GM18505 (cell line): ENCODE data around the gene RNF223.

Source experiments
- ATAC-seq: cut with Tn5 transposase; IDR thresholded peaks from one replicate; pipeline ENCODE4 v1.9.1; 2021; ENCODE audit not compliant: unreplicated experiment
- POLR2A ChIP-seq: IDR thresholded peaks from 4 replicates; pipeline ENCODE4 v1.6.1; 2011; ENCODE audit warnings: borderline replicate concordance; ENCODE audit not compliant: insufficient read depth, insufficient read length; ENCODE audit errors: extremely low read depth

The RNF223 gene

DNA sequence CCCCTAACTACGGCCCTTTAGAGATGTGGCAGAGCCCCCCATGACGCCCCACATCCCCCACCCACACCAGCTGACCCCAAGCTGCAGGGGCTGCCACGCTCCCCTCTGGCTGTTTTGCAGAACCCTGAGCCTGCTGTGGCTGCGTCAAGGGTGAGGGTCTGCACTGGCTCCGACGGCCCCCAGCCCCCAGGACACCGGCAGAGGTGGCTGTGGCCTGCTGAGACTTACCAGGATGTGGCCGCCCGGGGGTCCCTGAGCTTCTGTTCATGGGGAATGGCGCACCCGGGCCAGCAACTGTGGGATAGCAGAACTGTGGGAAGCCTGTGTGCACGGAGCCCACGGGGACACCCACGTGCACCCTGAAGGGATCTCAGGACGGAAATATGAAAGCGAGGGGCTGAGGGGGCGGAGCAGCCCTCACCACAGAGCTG is 12.8 kb upstream of the RNF223 start:
- no peak for TF ChIP-seq POLR2A
- ATAC-seq = no peak

DNA sequence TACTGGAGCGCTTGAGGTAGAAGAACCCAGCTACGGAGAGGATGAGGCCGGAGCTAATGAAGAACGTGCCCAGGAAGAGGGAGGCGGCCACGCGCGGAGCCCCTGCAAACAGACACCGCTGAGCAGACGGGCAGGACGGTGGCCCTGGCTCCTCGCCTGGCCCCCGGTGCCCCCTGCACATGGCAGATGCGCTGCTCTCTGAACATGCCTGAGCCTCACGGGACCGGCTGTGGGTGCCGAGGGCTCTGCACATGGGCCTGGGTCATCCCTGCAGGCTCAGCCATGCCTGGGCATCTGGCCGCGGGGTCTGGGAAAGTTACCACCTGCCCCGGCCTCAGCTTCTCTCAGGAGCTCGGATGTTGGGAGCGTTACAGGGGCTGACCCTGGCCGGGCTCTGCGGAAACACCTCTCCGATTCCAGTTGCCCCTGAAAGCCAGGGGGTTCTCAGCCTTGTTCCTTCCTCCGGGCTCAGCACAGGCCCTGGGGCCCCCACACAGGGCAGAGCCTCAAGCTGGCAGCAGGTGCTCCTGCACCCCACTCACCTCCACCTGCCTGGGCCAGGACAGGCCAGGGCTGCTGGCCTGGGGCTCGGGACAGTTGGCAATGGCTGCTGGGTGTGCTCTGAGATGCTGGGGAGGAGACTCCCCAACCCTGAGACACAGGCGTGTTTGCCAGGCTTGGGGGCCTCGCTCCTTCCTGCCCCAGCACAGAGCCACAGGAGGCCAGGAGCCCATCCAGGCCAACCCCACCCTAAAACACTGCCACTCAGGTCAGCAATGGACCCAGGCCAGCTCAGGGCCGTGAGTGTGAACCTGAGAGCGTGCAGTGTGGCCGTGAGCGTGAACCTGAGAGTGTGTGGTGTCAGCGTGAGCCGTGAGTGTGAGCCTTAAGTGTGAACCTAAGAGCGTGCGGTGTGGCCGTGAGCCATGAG is 12.1 kb upstream of the RNF223 start:
- no peak for ATAC-seq
- TF ChIP-seq POLR2A = no peak

DNA sequence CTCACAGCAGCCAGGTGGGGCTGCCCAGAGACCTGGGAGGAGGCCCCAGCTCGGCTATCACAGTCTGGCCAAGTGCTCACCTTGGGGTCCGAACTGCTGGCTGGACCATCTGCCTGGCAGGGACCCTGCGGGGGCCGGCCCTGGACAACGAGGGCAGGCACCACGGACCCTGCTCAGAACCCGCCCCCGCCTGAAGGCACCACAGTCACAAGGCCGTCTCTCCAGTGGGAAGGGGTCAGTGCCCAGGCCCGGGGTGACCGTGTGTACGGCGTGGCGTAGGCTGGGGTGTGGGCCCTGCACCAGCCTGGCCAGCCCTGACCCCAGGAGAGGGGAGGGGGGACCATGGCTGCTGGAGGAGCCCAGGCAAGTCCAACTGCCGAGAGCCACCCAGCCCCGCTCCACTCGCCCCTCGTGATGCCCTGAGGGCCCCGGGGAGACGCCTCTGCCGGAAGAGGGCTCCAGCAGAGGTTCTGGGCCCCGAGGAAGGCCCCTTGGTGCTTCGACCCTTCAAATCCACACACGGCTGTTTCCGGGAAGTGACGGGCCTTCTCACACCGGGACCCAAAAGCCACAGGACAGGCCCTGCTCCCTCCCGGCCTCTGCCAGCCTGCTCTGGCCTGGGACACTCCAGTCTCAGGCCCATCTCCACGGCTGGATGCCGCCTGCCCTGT is 11.2 kb upstream of the RNF223 start:
- no peak for TF ChIP-seq POLR2A
- ATAC-seq = no peak

DNA sequence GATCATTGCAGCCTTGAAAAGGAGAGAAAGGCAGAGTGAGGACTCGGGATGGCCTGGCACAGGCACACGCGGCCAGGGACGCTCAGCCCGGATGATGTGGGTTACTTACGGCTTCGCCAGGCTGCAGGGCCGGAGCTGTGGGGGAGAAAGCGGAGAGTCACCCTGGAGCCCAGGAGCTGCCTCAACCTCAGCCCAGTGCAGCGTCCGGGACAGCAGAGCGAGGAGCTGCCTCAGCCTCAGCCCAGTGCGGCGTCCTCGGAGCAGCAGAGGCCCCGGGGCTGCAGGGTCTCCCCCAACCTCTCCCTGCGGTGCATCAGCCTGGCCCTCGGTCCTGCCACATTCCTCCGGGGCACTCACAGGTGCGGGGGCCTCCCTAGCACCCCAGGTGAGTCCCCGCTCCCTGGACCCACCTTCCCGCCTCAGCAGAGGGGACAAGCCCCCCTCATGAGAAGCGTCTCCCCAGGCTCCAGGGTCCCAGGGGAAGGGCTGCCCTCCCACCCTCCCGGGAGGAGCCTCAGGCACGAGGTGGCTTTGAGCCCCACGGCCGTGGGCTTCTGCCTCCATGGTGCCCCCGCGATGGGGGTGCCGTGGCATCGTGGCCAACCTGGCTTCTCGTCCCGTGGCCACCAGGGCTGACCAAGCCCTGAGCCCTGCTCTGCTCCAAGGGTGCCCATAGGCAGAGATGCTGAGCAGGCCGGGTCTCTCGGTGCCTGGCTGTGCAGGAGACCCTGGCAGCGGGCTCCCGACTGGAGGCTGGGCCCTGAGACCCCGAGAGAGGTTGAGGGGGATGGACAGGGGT is 10.5 kb upstream of the RNF223 start:
- TF ChIP-seq POLR2A = no peak
- ATAC-seq = no peak

DNA sequence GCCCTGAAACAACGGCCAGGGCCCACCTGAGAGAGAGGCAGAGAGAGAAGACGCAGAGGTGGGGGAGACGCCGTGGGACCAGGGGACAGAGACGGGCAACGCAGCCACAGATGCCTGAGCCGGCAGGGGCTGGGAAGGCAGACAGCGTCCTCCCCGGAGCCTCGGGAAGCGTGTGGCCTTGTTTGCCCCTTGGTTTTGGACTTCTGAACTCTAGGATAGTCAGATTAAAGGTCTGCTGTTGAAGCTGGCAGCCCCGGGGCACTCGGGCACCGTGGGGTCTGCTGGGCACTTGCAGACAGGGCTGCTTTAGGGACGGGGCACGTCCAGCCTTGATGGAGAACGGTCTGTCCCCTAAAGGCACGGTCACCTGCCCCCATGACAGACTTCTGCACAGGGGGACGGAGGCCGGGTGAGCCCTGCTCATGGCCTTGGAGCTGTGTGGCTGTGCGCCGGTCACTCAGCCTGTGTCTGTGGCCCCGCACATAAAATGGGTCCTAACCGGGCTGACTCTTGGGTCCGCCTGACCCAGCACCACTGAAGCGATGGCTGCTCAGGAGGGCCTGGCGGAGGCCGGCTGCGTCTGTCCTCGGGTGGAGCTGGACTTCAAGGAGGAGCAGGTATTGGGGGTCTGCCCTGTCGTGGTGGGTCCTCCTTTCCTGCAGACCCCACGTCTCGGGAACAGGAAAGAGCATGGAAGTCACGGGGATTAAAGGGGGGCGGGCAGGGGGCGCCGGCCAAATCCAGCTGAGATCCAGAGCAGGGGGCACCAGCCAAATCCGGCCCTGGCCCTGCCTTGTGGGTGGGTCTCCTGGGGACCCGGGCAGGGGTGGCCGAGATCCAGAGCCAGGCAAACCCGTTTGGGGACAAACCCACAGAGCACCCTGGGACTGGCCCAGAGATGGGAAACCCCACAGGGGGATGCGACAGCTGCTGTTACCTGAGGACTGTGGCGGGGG is 9.6 kb upstream of the RNF223 start:
- no peak for TF ChIP-seq POLR2A

DNA sequence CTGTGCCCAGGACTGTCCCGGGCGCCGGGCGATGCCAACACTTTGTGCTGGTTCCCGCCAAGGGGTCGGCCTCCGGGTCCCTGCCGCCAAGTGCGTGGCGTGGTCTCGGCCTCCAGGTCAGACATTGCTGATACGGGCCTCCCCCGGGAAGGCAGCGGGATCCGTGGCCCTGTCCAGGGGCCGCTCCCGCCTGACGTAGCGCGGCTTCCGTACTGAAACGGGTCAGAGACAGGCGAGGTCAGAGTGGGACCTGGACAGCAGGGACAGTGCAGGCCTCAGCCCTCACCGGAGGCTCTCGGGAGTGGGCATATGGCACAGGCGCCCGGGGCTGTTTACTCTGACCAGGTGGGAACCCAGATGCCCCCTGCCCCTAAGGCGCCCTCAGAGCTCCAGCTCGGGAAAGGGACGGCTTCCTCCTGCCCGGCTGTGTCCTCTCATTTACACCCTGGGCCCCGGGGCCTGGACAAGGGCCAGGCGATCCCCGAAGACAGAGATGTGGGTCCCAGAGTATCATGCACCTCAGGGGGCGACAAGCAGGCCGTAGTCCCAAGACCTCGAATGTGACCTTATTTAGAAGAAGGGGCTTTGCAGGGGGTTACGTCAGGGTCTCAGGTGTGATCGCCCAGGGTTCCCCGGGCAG is 8.8 kb upstream of the RNF223 start:
- no peak for ATAC-seq
- no peak for TF ChIP-seq POLR2A

More for the DNA sequence above, 9.6 kb upstream of the RNF223 start:
- ATAC-seq = no peak

DNA sequence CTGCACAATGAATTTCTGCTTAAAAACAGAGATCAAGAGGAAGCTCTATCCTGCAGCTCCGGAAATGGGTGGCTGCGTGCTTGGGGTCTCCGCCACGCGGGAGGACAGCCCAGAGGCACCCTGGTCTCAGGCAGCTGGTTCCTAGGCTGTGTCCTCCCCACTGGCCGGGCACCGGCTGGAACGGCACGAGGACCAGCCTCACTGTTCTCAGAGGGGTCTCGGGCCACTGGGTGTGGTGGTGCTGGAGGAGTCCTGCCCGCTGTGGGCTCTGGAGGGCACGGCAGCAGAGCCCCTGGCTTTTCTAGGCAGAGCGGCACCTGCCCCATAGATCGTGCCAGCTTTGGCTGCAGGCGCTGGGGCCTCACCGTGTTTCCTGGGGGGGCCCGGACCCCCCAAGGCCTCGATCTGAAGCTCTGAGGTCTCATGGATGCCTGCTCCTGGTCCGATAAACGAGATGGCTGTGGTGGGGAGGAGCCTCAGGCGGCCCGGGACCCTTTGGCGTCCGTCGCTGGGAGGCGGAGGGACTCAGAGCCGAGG is 8.2 kb upstream of the RNF223 start:
- no peak for TF ChIP-seq POLR2A
- no peak for ATAC-seq

DNA sequence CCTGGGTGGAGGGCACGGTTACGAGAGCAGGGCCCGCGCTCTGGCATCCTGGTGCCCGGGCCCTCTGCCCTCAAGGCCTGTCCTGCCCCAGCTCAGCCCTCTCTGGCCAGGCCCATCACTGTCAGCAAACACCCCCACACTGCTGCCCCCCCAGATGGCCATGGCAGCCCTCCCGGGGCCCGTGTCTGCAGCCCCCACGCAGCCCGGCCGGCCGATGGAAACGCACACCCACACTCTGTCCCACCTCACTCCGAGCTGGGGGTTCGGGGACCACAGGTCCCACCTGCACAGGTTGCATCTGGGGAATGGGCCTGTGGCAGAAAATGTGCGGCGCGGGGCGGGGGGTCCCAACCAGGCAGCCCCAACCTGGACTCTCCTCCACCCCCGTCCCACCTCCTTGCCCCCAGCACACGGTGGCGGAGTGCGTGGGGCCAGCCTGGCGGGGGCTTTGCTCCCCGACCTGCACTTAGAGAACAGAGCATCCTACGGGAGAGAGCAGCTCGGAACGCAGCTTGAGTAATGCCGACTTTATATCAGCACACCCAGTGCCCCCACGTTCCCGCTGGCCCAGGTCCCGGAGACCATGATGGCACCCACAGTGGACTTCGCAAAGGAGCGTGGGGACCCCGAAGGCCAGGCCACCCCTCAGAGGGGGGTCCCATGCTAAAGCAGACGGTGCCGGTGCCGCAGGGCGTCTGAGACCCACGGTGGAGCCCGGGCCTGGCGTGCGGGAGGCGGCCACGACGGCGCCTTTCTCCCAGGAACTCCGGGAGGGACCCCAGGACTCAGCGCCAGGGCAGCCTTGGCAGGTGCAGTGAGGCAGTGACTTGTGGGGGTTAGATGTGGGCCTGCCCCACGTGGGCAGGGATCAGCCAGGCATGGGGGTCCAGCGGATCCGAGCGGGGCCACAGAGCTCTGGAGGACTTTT is 7.5 kb upstream of the RNF223 start:
- no peak for ATAC-seq
- TF ChIP-seq POLR2A = no peak

DNA sequence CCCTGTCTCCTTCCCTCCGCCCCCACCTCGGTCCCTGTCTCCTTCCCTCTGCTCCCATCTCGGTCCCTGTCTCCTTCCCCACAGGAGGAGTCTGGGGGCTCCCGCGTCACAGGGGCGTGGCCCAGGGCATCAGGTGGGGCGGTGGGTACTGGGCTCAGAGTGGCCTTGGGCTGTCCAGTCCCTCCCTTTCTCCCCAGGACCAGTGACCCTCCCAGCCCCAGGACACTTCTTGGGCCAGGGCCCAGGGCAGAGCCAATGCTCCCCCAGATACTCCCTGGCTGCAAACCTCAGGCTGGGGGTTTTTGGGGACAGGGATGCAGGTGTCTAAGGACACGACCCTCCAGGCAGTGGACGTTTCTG is 6.8 kb upstream of the RNF223 start:
- no peak for ATAC-seq
- TF ChIP-seq POLR2A = no peak

DNA sequence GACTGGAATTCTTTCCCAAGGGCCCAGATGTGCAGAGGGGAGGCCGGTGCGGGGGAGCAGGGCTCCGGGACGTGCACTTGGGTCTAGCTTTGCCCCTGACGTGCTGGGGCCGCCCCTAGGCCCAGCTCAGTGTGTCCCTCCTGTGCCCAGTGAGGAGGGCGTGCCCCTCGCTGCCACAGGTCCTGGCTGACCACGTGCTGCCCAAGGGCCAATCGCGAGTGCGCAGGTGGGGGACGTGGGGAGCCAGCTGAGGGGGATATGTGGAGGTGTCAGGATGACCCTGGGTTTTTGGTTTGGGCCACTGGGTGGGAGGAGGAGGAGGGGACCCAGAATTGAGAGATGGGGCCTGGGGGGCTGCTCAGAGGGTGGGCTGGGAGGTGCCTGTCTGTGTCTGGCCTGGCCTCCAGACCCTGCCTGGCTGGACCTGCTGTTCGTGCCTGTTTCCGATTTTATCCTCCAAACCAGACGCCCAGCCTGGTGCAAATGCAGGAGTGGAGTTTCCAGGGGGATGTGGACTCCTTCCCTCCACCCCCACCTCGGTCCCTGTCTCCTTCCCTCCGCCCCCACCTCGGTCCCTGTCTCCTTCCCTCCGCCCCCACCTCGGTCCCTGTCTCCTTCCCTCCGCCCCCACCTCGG is 6.1 kb upstream of the RNF223 start:
- no peak for ATAC-seq
- TF ChIP-seq POLR2A = no peak
